Astrocyte (in vitro differentiated cells and primary cell): ENCODE measurements around the gene TCP11. TPM values are rescaled to one million over a fixed set of nuclear protein-coding genes. Genes with fewer than 3 reads are reported as not detected.

ENCODE experiments used
- DNase-seq: peaks from one replicate; pipeline ENCODE4 v3.0.0-alpha.2; 2010; ENCODE audit warnings: low read depth
- FAIRE-seq: peaks from 2 replicates; lab custom pipeline; 2011; peaks lifted over from hg19 to GRCh38; lab: Jason Lieb, UNC
- H2AFZ ChIP-seq: 2 replicates; pipeline ENCODE4 v1.6.0; 2012; ENCODE audit warnings: low read depth, low read length, inconsistent platforms
- H3K27ac ChIP-seq: 2 replicates; pipeline ENCODE4 v1.5.1; 2011; ENCODE audit warnings: low read depth, low read length, inconsistent platforms
- H3K27me3 ChIP-seq: 2 replicates; pipeline ENCODE4 v1.6.0; 2011; ENCODE audit warnings: low read length, inconsistent platforms; ENCODE audit not compliant: insufficient read depth
- H3K36me3 ChIP-seq: 2 replicates; pipeline ENCODE4 v1.5.1; 2011; ENCODE audit warnings: low read length, inconsistent platforms; ENCODE audit not compliant: insufficient read depth
- H3K4me1 ChIP-seq: 2 replicates; pipeline ENCODE4 v1.5.1; 2011; ENCODE audit warnings: low read length, inconsistent platforms; ENCODE audit not compliant: insufficient read depth
- H3K4me2 ChIP-seq: 2 replicates; pipeline ENCODE4 v1.6.0; 2012; ENCODE audit warnings: low read length, inconsistent platforms
- H3K4me3 ChIP-seq: 2 replicates; pipeline ENCODE4 v1.5.1; 2011; ENCODE audit warnings: low read depth, mild to moderate bottlenecking, low read length, inconsistent platforms; ENCODE audit not compliant: insufficient read depth
- H3K79me2 ChIP-seq: 2 replicates; pipeline ENCODE4 v1.6.0; 2012; ENCODE audit warnings: mild to moderate bottlenecking, low read length, inconsistent platforms; ENCODE audit not compliant: insufficient read depth
- H3K9ac ChIP-seq: 2 replicates; pipeline ENCODE4 v1.6.0; 2012; ENCODE audit warnings: mild to moderate bottlenecking, low read length, inconsistent platforms
- H3K9me3 ChIP-seq: 2 replicates; pipeline ENCODE4 v1.5.1; 2012; ENCODE audit warnings: low read depth, mild to moderate bottlenecking, low read length, inconsistent platforms; ENCODE audit not compliant: insufficient read depth
- H4K20me1 ChIP-seq: 2 replicates; pipeline ENCODE4 v1.6.0; 2012; ENCODE audit warnings: low read length, inconsistent platforms; ENCODE audit not compliant: insufficient read depth
- H3K27ac Mint-ChIP-seq: one replicate; pipeline ENCODE4 v1.8.0; 2021; ENCODE audit warnings: mild to moderate bottlenecking, mixed read lengths; ENCODE audit not compliant: unreplicated experiment
- H3K27me3 Mint-ChIP-seq: one replicate; pipeline ENCODE4 v1.8.0; 2021; ENCODE audit warnings: low read depth, mixed read lengths; ENCODE audit not compliant: unreplicated experiment
- H3K36me3 Mint-ChIP-seq: one replicate; pipeline ENCODE4 v1.8.0; 2021; ENCODE audit warnings: low read depth, mixed read lengths; ENCODE audit not compliant: unreplicated experiment
- H3K4me1 Mint-ChIP-seq: one replicate; pipeline ENCODE4 v1.8.0; 2021; ENCODE audit warnings: low read depth, mixed read lengths; ENCODE audit not compliant: unreplicated experiment
- H3K4me3 Mint-ChIP-seq: one replicate; pipeline ENCODE4 v1.8.0; 2021; ENCODE audit warnings: mild to moderate bottlenecking, moderate library complexity, mixed read lengths; ENCODE audit not compliant: unreplicated experiment
- H3K9me3 Mint-ChIP-seq: one replicate; pipeline ENCODE4 v1.8.0; 2021; ENCODE audit warnings: mild to moderate bottlenecking, mixed read lengths; ENCODE audit not compliant: unreplicated experiment
- CTCF ChIP-seq: IDR thresholded peaks from 2 replicates; pipeline ENCODE4 v1.5.1; 2011; ENCODE audit warnings: low read depth, mild to moderate bottlenecking, inconsistent platforms, low read length, moderate library complexity; ENCODE audit not compliant: insufficient read depth
- EZH2 ChIP-seq: IDR thresholded peaks from 2 replicates; pipeline ENCODE4 v1.6.1; 2012; ENCODE audit warnings: mild to moderate bottlenecking, low read length, inconsistent platforms; ENCODE audit not compliant: insufficient read depth
- total RNA-seq: library from RNA; stranded (reverse); gene quantifications from 2 replicates; pipeline ENCODE4 v1.2.1, GENCODE V29; 2021

The TCP11 gene
- total RNA-seq, 1 donor from 2014 or later, result not detected

DNA sequence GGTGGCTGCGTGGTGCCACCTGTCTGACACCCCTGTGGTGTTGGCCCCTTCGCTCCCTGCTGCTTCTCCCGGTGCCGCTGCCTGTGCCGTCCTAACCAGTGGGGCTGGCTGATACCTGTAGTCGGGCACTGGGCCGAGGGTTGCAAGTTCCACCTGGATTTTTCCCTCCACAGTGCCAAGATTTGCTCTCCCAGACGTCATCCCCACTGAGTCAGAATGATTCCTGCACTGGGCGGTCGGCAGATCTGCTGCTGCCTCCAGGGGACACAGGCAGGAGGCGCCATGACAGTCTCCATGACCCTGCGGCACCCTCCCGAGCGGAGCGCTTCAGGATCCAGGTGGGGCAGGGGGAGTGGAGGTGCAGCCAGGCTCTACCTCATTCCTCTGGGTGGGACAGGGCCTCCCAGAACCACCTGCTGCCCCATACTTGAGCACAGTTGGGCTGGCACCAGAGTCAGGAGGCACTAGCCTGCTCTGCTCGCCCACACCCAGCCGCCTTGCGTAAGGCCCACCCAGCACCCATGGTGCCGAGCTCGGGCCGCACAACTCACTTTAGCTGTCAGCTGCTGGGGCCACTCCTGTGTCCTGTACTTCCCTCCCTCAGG is 60.2 kb downstream of the TCP11 start:
- Histone ChIP-seq H3K9ac (no peak overlapping the region), H4K20me1 (no peaks in the 10 kb centered on the region), H3K27ac (no peak overlapping the region), H3K9me3 (no peaks in the 10 kb centered on the region), H3K4me1 (peaks cover 18% of the 10 kb centered on the region), H3K36me3 (no peaks in the 10 kb centered on the region), H2AFZ (no peak overlapping the region), H3K79me2 (no peaks in the 10 kb centered on the region), H3K4me3 (no peak overlapping the region), H3K27me3 (no peaks in the 10 kb centered on the region), H3K4me2 (peak overlapping the region; percentile 60)
- Mint-ChIP-seq H3K27ac (no peak overlapping the region), H3K36me3 (peaks cover 14% of the 10 kb centered on the region), H3K4me1 (peaks cover 14% of the 10 kb centered on the region), H3K27me3 (no peaks in the 10 kb centered on the region), H3K9me3 (no peaks in the 10 kb centered on the region), H3K4me3 (no peak overlapping the region)
- no peak for FAIRE-seq
- DNase-seq, result no peak
- TF ChIP-seq CTCF, result no peak
- no peak for TF ChIP-seq EZH2

- DNase-seq, result no peak
- Histone ChIP-seq H4K20me1 (no peaks in the 10 kb centered on the region), H3K4me2 (no peak overlapping the region), H2AFZ (no peak overlapping the region), H3K4me1 (peaks cover 18% of the 10 kb centered on the region), H3K9me3 (no peaks in the 10 kb centered on the region), H3K27ac (no peak overlapping the region), H3K9ac (no peak overlapping the region), H3K27me3 (no peaks in the 10 kb centered on the region), H3K79me2 (no peaks in the 10 kb centered on the region), H3K36me3 (no peaks in the 10 kb centered on the region), H3K4me3 (no peak overlapping the region)
- H3K27ac Mint-ChIP-seq, result no peak overlapping the region
- no peak overlapping the region for H3K4me3 Mint-ChIP-seq
- H3K27me3 Mint-ChIP-seq, result no peaks in the 10 kb centered on the region
- TF ChIP-seq EZH2 (no peak), CTCF (no peak)
- peaks cover 12% of the 10 kb centered on the region for H3K36me3 Mint-ChIP-seq
- FAIRE-seq, result no peak
- H3K4me1 Mint-ChIP-seq, result peaks cover 14% of the 10 kb centered on the region
- H3K9me3 Mint-ChIP-seq, result no peaks in the 10 kb centered on the region
Observed at GRCh38 chr6:35080016-35080680, 61.0 kb downstream of the TCP11 start.
